ENCODE results near the gene SH3BP2. TPM values are rescaled to one million over a fixed set of nuclear protein-coding genes. Genes with fewer than 3 reads are reported as not detected.

Gene SH3BP2
- total and polyA plus RNA-seq, 12 donors = 10.4 to 47.7 (median 16.4) TPM

GRCh38 chr4:2829321-2829932 lies 36.5 kb downstream of the SH3BP2 start:
- Histone ChIP-seq H3K9me3 (no peaks in the 10 kb centered on the region), H3K36me3 (peaks cover 0 to 95% (median 21%) of the 10 kb centered on the region in 9 donors), H3K27me3 (no peaks in the 10 kb centered on the region), H3K4me3 (no peak overlapping the region), H3K4me1 (peaks cover 0 to 15% (median 6%) of the 10 kb centered on the region in 9 donors), H3K27ac (no peak overlapping the region)
- intact Hi-C loops (cut with DNase I) = no loop called here
- ATAC-seq (no peak), DNase-seq (no peak)
- no peak for TF ChIP-seq CTCF (IDR thresholded peaks at IDR 0.05)
- 93 to 96% methylated on average over 16 to 18 of the region's 18 CpGs for WGBS, 2 donors

- no peak overlapping the region for H3K27ac ChIP-seq
- no peaks in the 10 kb centered on the region for H3K9me3 ChIP-seq
- H3K4me1 ChIP-seq = peaks cover 0 to 17% (median 7%) of the 10 kb centered on the region in 9 donors
- H3K27me3 ChIP-seq = no peaks in the 10 kb centered on the region
- TF ChIP-seq CTCF (IDR thresholded peaks at IDR 0.05) = no peak
- WGBS, 2 donors = 96 to 97% methylated on average over 19 of the region's 19 CpGs
- intact Hi-C loops (cut with DNase I) = no loop called here
- ATAC-seq (no peak), DNase-seq (no peak)
- H3K36me3 ChIP-seq = peaks cover 0 to 95% (median 21%) of the 10 kb centered on the region in 9 donors
- H3K4me3 ChIP-seq = no peak overlapping the region
Observed at GRCh38 chr4:2829933-2830451, 37.1 kb downstream of the SH3BP2 start.

GRCh38 chr4:2830632-2831610 lies 38.0 kb downstream of the SH3BP2 start:
- peaks cover 0 to 26% (median 7%) of the 10 kb centered on the region in 9 donors for H3K4me1 ChIP-seq
- H3K9me3 ChIP-seq = no peaks in the 10 kb centered on the region
- ATAC-seq (no peak), DNase-seq (no peak)
- no peaks in the 10 kb centered on the region for H3K27me3 ChIP-seq
- H3K4me3 ChIP-seq = no peak overlapping the region
- no peak for TF ChIP-seq CTCF (IDR thresholded peaks at IDR 0.05)
- no peak overlapping the region for H3K27ac ChIP-seq
- intact Hi-C loops (cut with DNase I) = no loop called here
- H3K36me3 ChIP-seq = peaks cover 0 to 95% (median 21%) of the 10 kb centered on the region in 9 donors
- 91 to 94% methylated on average over 37 of the region's 37 CpGs for WGBS, 2 donors

GRCh38 chr4:2831611-2832308 lies 38.9 kb downstream of the SH3BP2 start:
- Histone ChIP-seq H3K9me3 (no peaks in the 10 kb centered on the region), H3K27ac (no peak overlapping the region), H3K4me3 (no peak overlapping the region), H3K27me3 (no peaks in the 10 kb centered on the region), H3K4me1 (peaks cover 0 to 35% (median 15%) of the 10 kb centered on the region in 9 donors), H3K36me3 (peaks cover 0 to 100% (median 21%) of the 10 kb centered on the region in 9 donors)
- no peak for TF ChIP-seq CTCF (IDR thresholded peaks at IDR 0.05)
- intact Hi-C loops (cut with DNase I) = no loop called here
- WGBS, 2 donors = 93 to 95% methylated on average over 36 of the region's 36 CpGs
- ATAC-seq (no peak), DNase-seq (no peak)

Measured in heart right ventricle (tissue), 16 donors.